Neural progenitor cell (in vitro differentiated cells): ENCODE results near the gene PTPRN2. TPM values are rescaled to one million over a fixed set of nuclear protein-coding genes. Genes with fewer than 3 reads are reported as not detected.

ENCODE experiments used
- DNase-seq: peaks from one replicate; pipeline ENCODE4 v3.0.0-alpha.2; 2016; ENCODE audit warnings: low spot score
- H2AFZ ChIP-seq: fragments of 200-600 bp; sonication (generic); replicated peaks from 2 replicates; pipeline ENCODE4 v1.6.1; 2016; ENCODE audit warnings: antibody characterized with exemption
- H3F3A ChIP-seq: fragments of 200-600 bp; sonication (generic); 2 replicates; pipeline ENCODE4 v1.6.1; 2016; ENCODE audit warnings: antibody characterized with exemption, low read depth
- H3K27ac ChIP-seq: fragments of 200-600 bp; sonication (generic); 2 replicates; pipeline ENCODE4 v1.5.1; 2016; ENCODE audit warnings: mild to moderate bottlenecking
- H3K27me3 ChIP-seq: fragments of 200-600 bp; sonication (generic); 2 replicates; pipeline ENCODE4 v1.6.1; 2016; ENCODE audit warnings: mild to moderate bottlenecking, moderate library complexity
- H3K36me3 ChIP-seq: fragments of 200-600 bp; sonication (generic); 2 replicates; pipeline ENCODE4 v1.5.1; 2016
- H3K4me1 ChIP-seq: fragments of 200-600 bp; sonication (generic); 2 replicates; pipeline ENCODE4 v1.6.1; 2016; ENCODE audit warnings: mixed run types
- H3K4me2 ChIP-seq: fragments of 200-600 bp; sonication (generic); 2 replicates; pipeline ENCODE4 v1.6.1; 2016
- H3K4me3 ChIP-seq: fragments of 200-600 bp; sonication (generic); 2 replicates; pipeline ENCODE4 v1.5.1; 2016
- H3K79me2 ChIP-seq: fragments of 200-600 bp; sonication (generic); 2 replicates; pipeline ENCODE4 v1.6.1; 2016; ENCODE audit warnings: low read depth
- H3K9ac ChIP-seq: fragments of 200-600 bp; sonication (generic); 2 replicates; pipeline ENCODE4 v1.6.1; 2016
- H3K9me3 ChIP-seq: fragments of 200-600 bp; sonication (generic); 2 replicates; pipeline ENCODE4 v1.5.1; 2016; ENCODE audit warnings: low read depth
- H4K20me1 ChIP-seq: fragments of 200-600 bp; sonication (generic); 2 replicates; pipeline ENCODE4 v1.6.1; 2016; ENCODE audit warnings: low read depth
- H3K27ac Mint-ChIP-seq: 3 replicates; pipeline ENCODE4 v1.8.0; 2021; ENCODE audit warnings: mixed read lengths
- H3K27me3 Mint-ChIP-seq: 2 replicates; pipeline ENCODE4 v1.8.0; 2022; ENCODE audit warnings: low read depth, mild to moderate bottlenecking, inconsistent platforms, moderate library complexity, mixed read lengths; ENCODE audit not compliant: insufficient read depth
- H3K36me3 Mint-ChIP-seq: 3 replicates; pipeline ENCODE4 v1.8.0; 2021; ENCODE audit warnings: mixed read lengths
- H3K4me1 Mint-ChIP-seq: 3 replicates; pipeline ENCODE4 v1.8.0; 2021; ENCODE audit warnings: mixed read lengths
- H3K4me3 Mint-ChIP-seq: 3 replicates; pipeline ENCODE4 v1.8.0; 2021; ENCODE audit warnings: mild to moderate bottlenecking, moderate library complexity, mixed read lengths
- H3K9me3 Mint-ChIP-seq: 3 replicates; pipeline ENCODE4 v1.8.0; 2020; ENCODE audit warnings: mixed read lengths
- EZH2 ChIP-seq: fragments of 200-600 bp; sonication (generic); IDR thresholded peaks from 2 replicates; pipeline ENCODE4 v1.6.1; 2017; ENCODE audit warnings: antibody characterized with exemption, mild to moderate bottlenecking, moderate library complexity
- EZH2phosphoT487 ChIP-seq: fragments of 200-600 bp; sonication (generic); IDR thresholded peaks from 2 replicates; pipeline ENCODE4 v1.6.1; 2017; ENCODE audit warnings: antibody characterized with exemption
- total RNA-seq: library from RNA; depleted of rRNA; stranded (reverse); fragments of >200 nt; gene quantifications from 2 replicates; pipeline ENCODE4 v1.2.3, GENCODE V29; 2015; ENCODE audit warnings: low replicate concordance
- TF ChIP-seq, protein P1 (sequence below): fragments of 200-600 bp; sonication (generic); IDR thresholded peaks from 2 replicates; pipeline ENCODE4 v1.5.1; 2017; ENCODE audit warnings: antibody characterized with exemption, mild to moderate bottlenecking

Gene PTPRN2
- total RNA-seq, 1 donor from 2014 or later = 3.0 TPM

DNA sequence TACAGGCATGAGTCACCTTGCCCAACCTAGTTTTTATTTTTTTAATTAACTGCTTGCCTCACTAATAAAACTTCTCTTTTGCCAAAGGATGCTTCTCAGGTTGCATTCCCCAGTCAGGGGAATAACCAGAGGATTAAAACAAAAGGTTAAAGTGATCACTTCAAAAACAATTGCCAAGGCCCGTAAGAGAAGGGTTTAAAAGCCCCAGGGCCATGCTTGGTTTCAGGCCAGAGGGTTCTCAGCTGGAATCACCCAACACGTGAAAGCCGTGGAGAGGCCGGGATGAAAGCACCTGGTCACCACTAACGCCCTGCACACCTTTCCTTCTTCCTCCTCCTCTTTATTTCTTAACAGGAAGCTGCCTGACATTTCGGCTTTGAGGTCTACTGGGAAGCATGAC, 587.5 kb downstream of the PTPRN2 start:
- no peak overlapping the region for H2AFZ ChIP-seq
- Mint-ChIP-seq H3K36me3 (no peaks in the 10 kb centered on the region), H3K4me1 (peaks cover 13% of the 10 kb centered on the region), H3K27ac (no peak overlapping the region), H3K4me3 (no peak overlapping the region), H3K27me3 (peaks cover 6% of the 10 kb centered on the region), H3K9me3 (no peaks in the 10 kb centered on the region)
- no peaks in the 10 kb centered on the region for H3K79me2 ChIP-seq
- no peaks in the 10 kb centered on the region for H3K36me3 ChIP-seq
- H3K4me1 ChIP-seq = peaks cover 10% of the 10 kb centered on the region
- no peak for TF ChIP-seq EZH2
- no peak for TF ChIP-seq EZH2phosphoT487
- TF ChIP-seq, protein P1, sequence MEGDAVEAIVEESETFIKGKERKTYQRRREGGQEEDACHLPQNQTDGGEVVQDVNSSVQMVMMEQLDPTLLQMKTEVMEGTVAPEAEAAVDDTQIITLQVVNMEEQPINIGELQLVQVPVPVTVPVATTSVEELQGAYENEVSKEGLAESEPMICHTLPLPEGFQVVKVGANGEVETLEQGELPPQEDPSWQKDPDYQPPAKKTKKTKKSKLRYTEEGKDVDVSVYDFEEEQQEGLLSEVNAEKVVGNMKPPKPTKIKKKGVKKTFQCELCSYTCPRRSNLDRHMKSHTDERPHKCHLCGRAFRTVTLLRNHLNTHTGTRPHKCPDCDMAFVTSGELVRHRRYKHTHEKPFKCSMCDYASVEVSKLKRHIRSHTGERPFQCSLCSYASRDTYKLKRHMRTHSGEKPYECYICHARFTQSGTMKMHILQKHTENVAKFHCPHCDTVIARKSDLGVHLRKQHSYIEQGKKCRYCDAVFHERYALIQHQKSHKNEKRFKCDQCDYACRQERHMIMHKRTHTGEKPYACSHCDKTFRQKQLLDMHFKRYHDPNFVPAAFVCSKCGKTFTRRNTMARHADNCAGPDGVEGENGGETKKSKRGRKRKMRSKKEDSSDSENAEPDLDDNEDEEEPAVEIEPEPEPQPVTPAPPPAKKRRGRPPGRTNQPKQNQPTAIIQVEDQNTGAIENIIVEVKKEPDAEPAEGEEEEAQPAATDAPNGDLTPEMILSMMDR = no peak
- H3K4me3 ChIP-seq = no peak overlapping the region
- H3K27ac ChIP-seq = no peak overlapping the region
- no peak overlapping the region for H3K4me2 ChIP-seq
- peaks cover 4% of the 10 kb centered on the region for H3F3A ChIP-seq
- H3K9ac ChIP-seq = no peak overlapping the region
- no peaks in the 10 kb centered on the region for H3K27me3 ChIP-seq
- no peak for DNase-seq
- no peaks in the 10 kb centered on the region for H3K9me3 ChIP-seq
- H4K20me1 ChIP-seq = no peaks in the 10 kb centered on the region

DNA sequence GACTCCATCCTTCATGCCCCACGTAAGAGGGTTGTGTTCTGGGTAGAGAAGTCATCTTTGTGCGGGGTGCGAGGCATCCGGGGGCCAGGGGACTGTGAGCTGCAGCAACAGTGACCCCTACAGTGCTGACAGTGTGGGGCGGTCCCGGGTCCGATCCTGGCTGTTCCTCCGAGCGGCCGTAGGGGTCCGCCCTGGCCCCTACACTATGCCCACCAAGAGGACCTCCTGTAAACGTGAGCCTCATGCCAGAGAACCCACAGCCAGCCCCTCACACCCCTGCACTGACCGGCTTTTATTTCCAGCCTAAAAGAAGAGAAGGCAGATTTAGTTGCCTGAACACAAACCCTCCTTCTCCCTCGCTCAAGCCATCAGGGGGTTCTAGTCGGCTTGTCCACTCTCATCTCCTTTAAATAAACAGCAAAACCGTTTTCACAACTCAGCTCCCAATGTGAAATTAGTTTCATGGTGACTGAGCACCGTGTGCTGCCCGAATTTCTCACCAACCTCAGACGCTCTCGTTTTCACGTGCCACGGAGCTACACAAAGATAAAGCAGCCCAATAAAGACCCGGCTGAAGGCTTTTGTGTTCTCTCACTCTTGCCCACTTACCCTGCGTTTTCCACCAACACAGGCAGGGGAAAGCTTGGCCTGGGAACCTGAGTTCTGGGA, 588.6 kb downstream of the PTPRN2 start:
- no peaks in the 10 kb centered on the region for H3K27me3 ChIP-seq
- H3K4me2 ChIP-seq = no peak overlapping the region
- H3K4me3 ChIP-seq = no peak overlapping the region
- H3F3A ChIP-seq = peaks cover 4% of the 10 kb centered on the region
- Mint-ChIP-seq H3K36me3 (no peaks in the 10 kb centered on the region), H3K9me3 (no peaks in the 10 kb centered on the region), H3K4me3 (no peak overlapping the region), H3K4me1 (peaks cover 16% of the 10 kb centered on the region), H3K27ac (peak overlapping the region; percentile 92), H3K27me3 (peaks cover 6% of the 10 kb centered on the region)
- H3K79me2 ChIP-seq = no peaks in the 10 kb centered on the region
- no peaks in the 10 kb centered on the region for H3K36me3 ChIP-seq
- H3K27ac ChIP-seq = no peak overlapping the region
- H4K20me1 ChIP-seq = no peaks in the 10 kb centered on the region
- H3K9ac ChIP-seq = no peak overlapping the region
- no peaks in the 10 kb centered on the region for H3K9me3 ChIP-seq
- H2AFZ ChIP-seq = no peak overlapping the region
- DNase-seq = no peak
- H3K4me1 ChIP-seq = peaks cover 15% of the 10 kb centered on the region
- TF ChIP-seq, protein P1 = peak; percentile 36
- no peak for TF ChIP-seq EZH2phosphoT487

DNA sequence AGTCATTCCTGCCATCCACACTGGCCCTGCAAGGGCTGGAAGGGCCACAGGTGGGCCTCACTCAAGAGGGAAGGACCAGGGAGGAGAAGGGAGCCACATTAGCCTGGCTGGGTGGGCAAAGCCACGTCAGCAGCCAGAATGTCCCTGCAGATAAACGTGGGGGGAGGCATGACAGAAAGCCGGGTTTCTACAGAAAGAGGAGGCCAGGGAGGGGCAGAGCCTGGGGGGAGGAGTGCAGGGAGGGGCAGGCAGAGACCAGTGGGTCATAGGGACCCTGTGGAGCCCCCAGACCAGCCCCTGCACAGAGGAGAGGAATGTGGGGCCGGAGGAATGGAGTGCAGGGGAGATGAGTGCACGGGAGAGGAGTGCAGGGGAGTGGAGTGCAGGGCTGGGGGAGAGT, 590.2 kb downstream of the PTPRN2 start:
- Histone ChIP-seq H4K20me1 (no peaks in the 10 kb centered on the region), H3K4me1 (peaks cover 15% of the 10 kb centered on the region), H3K27ac (no peak overlapping the region), H3F3A (peaks cover 4% of the 10 kb centered on the region), H3K36me3 (no peaks in the 10 kb centered on the region), H3K4me2 (no peak overlapping the region), H3K27me3 (no peaks in the 10 kb centered on the region), H3K4me3 (no peak overlapping the region), H2AFZ (no peak overlapping the region), H3K9me3 (no peaks in the 10 kb centered on the region), H3K9ac (no peak overlapping the region), H3K79me2 (no peaks in the 10 kb centered on the region)
- no peak for DNase-seq
- peaks cover 22% of the 10 kb centered on the region for H3K4me1 Mint-ChIP-seq
- TF ChIP-seq EZH2 (no peak), EZH2phosphoT487 (no peak)
- TF ChIP-seq, protein P1 = no peak
- no peaks in the 10 kb centered on the region for H3K9me3 Mint-ChIP-seq
- H3K27ac Mint-ChIP-seq = no peak overlapping the region
- H3K36me3 Mint-ChIP-seq = no peaks in the 10 kb centered on the region
- H3K4me3 Mint-ChIP-seq = no peak overlapping the region
- H3K27me3 Mint-ChIP-seq = peaks cover 4% of the 10 kb centered on the region
